ENCODE measurements around the gene CWH43.
"Not testable (repeated sequence)": the region's sequence is repeated elsewhere in the genome, so short reads cannot be mapped to it uniquely, and the experiment has no call there.

DNA sequence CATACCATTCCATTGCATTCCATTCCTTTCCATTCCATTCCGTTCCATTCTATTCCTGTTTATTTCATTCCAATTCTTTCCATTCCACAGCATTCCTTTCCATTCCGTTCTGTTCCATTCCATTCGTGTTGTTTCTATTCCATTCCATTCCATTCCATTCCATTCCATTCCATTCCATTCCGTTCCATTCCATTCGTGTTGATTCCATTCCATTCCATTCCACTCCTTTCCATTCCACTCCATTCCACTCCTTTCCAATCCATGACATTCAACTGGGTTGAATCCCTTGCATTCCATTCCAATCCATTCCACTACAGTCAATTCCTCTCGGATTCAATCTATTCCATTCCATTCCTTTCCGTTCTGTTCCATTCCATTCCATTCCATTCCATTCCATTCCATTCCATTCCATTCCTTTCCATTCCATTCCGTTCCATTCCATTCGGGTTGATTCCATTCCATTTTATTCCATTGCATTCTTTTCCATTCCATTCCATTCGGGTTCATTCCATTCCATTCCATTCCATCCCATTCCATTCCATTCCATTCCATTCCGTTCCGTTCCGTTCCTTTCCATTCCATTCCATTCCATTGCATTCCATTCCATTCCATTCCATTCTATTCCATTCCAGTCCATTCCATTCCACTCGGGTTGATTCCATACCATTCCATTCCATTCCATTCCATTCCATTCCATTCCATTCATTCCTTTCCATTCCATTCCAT, 112.1 kb downstream of the CWH43 start:
- TF ChIP-seq, protein P1, sequence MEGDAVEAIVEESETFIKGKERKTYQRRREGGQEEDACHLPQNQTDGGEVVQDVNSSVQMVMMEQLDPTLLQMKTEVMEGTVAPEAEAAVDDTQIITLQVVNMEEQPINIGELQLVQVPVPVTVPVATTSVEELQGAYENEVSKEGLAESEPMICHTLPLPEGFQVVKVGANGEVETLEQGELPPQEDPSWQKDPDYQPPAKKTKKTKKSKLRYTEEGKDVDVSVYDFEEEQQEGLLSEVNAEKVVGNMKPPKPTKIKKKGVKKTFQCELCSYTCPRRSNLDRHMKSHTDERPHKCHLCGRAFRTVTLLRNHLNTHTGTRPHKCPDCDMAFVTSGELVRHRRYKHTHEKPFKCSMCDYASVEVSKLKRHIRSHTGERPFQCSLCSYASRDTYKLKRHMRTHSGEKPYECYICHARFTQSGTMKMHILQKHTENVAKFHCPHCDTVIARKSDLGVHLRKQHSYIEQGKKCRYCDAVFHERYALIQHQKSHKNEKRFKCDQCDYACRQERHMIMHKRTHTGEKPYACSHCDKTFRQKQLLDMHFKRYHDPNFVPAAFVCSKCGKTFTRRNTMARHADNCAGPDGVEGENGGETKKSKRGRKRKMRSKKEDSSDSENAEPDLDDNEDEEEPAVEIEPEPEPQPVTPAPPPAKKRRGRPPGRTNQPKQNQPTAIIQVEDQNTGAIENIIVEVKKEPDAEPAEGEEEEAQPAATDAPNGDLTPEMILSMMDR (IDR thresholded peaks at IDR 0.05), result not testable (repeated sequence)
- TF ChIP-seq POLR2A (IDR thresholded peaks at IDR 0.05), result not testable (repeated sequence)

Data from uterus (tissue), 2 donors.